Measurements from ENCODE around the gene RTCA.

GRCh38 chr1:100309863-100310262 is 43.8 kb downstream of the RTCA start:
- TF ChIP-seq, protein P1, sequence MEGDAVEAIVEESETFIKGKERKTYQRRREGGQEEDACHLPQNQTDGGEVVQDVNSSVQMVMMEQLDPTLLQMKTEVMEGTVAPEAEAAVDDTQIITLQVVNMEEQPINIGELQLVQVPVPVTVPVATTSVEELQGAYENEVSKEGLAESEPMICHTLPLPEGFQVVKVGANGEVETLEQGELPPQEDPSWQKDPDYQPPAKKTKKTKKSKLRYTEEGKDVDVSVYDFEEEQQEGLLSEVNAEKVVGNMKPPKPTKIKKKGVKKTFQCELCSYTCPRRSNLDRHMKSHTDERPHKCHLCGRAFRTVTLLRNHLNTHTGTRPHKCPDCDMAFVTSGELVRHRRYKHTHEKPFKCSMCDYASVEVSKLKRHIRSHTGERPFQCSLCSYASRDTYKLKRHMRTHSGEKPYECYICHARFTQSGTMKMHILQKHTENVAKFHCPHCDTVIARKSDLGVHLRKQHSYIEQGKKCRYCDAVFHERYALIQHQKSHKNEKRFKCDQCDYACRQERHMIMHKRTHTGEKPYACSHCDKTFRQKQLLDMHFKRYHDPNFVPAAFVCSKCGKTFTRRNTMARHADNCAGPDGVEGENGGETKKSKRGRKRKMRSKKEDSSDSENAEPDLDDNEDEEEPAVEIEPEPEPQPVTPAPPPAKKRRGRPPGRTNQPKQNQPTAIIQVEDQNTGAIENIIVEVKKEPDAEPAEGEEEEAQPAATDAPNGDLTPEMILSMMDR (IDR thresholded peaks at IDR 0.05 in 4 of 5, conservative IDR thresholded peaks at IDR 0.05 in 1 of 5): no peak
- no peak for TF ChIP-seq POLR2A (IDR thresholded peaks at IDR 0.05)

Measured in gastrocnemius medialis (tissue), 4 donors.